Measurements from ENCODE around the gene IFNGR1.
A peak's percentile ranks its signal among the peaks of the same experiment; 100 is the strongest.
"Not testable (repeated sequence)": the region's sequence is repeated elsewhere in the genome, so short reads cannot be mapped to it uniquely, and the experiment has no call there.

IFNGR1 gene

DNA sequence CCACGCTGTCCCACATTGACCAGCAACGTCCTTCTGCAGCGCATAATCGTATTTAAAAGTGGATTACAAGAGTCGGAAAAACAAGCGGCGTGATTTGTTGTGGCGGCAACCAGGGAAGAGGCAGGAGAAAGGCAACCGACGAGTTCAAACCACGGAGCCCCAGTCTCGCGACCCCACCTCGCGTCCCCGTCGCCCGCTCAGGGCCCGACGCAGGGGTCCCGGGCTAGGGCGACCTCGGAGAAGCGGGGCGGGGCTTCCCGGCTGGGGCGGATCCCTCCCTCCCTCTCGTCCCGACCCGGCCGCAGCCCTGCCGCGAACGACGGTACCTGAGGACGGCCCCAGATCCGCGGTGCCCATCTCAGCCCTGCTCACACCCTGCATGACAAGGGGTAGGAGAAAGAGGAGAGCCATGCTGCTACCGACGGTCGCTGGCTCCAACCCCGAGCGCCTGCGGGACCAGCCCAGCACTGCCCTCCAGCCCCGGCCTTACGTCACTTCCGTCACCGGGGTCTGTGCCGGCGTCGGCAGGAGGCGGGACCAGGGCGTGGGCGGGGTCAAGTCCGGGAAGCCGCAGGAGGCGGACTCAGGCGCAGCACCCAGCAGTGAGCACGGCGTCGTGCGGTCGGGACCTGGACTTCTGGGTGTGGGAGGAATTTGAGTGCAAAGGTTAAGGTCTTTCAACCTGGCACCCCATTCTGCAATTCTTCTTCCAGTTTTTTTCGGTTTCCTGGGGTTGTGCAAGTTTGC, at the start of gene IFNGR1:
Gene IFNGR1 (minus strand): TSS at position 469 of the 747 bp plus-strand sequence. CDS start 58 bp downstream, at position 411.
- peak; percentile 95 for DNase-seq

DNA sequence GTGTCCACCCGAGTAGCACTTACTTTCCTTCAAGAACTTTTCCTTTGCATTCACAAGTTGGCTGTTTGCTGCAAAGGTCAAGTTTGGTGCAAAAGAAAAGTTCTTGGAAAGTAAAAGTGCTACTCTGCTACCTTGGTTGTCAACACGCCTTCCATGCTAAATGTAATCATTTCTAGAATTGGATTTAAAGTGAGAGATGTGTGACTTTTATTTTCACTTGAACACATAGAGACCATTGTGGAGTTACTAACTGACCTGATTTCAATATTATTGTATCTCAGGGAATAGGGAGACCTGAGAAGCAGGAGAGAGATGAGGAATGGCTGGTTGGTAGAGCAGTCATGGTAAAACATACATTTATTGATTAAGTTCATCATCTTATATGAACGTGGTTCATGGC, 49.7 kb upstream of the IFNGR1 start:
- no peak for DNase-seq

DNA sequence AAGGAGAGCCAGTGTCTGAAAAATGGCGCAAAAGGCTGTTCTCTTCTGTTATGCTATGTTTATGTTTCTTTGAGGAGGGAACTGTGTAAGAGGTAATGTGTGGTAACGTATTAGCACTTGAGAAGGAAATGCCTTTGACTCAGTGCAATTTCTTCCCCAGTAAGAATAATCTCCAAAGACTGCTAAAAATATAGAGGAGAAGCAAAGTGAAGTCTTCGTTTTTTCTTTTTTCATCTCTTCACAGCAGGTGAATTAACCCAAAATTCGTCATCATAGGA, 47.1 kb upstream of the IFNGR1 start:
- no peak for DNase-seq

DNA sequence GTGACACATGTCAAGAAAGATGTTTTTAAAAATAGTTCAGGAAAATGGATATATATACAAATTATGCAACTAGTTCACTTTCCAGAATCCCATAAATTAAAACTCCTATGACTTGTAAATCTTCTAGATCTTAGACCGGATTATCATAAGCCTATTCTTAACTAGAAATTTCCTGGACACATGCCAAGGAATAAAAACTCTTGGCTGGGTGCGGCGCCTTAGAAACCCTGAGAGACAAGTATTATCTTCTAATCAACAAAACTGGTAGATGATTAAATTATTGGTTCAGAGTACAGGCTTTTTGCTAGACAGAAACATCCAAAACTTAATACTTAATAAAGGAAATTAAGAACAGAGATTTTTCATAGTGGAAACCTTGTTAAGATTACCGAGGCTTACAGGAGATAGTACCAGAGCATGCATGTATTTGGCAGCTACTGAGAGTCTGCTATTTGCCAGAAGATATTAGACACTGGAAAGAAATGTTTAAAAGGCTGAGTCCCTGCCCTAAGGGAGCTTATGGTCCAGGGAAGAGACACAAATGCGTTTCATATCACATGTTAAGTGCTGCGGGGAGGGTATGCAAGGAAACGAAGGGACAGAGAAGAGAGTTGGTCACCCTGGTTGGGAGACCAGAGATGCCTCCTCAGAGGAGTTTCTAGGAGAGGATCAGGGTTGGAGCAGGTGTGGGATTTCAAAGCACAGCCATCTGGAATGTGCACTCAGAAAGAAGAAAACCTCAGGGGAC, 46.5 kb upstream of the IFNGR1 start:
- DNase-seq: no peak

DNA sequence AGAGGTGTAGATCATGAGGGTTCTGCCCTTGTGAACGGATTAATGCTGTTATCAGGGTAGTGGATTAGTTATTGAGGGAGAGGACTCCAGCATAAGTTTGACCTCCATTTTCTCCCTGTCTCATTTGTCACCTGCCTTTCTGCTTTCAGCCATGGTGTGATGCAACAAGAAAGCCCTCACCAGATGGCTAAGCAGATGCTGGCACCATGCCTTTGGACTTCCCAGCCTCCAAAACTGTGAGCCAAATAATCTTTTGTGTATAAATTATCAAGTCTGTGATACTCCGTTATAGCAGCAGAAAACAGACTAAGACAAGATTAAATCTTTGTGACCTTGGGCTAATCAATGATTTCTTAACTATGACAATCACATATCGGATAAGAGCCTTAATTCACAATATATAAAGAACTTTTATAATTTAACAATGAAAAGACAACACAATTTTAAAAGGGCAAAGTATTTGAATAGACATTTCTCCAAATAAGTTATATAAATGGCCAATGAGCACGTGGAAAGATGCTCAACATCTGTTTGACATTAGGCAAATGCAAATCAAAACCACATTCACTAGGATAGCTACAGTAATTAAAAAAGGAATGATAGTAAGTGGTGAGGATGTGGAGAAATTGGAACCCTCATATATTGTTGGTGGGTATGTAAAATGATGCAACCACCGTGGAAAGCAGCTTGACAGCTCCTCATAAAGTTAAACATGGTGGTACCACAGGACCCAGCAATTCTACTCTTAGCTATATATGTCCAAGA, 45.3 kb upstream of the IFNGR1 start:
- DNase-seq: no peak

DNA sequence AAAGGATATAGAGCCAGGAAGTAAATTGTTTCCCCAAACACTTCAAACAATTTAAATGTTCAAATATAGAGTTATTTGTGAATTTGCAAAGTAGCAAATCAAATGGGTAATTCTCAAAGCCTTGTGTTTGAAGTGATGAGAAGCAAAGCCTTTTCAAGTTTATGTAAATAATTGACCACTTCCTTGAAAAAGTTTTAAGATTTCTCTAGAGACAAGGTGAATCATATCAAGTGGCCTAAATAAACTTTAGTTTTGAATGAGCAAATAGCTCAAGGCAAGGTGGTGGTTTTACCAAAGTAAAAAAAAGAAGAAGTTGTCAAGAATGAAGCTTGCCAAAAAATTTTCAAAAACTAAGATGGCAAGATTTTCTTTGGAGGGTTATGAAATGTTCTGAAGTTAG, 42.6 kb upstream of the IFNGR1 start:
- no peak for DNase-seq

DNA sequence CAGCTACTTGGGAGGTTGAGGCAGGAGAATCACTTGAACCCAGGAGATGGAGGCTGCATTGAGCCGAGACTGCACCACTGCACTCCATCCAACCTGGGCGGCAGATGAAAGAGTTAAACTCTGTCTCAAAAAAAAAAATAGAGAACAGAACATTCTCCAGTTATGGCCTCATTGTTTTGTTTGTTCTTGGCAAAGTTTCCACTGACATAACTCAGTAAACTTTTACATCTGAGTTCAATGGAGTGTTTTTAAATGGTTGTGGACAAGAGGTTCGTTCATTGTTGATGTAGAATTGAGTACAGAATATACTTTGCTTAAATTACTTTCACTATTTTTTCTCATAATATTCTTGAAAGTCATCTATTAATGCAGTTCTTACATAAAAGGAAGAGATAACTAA, 42.2 kb upstream of the IFNGR1 start:
- DNase-seq: no peak

DNA sequence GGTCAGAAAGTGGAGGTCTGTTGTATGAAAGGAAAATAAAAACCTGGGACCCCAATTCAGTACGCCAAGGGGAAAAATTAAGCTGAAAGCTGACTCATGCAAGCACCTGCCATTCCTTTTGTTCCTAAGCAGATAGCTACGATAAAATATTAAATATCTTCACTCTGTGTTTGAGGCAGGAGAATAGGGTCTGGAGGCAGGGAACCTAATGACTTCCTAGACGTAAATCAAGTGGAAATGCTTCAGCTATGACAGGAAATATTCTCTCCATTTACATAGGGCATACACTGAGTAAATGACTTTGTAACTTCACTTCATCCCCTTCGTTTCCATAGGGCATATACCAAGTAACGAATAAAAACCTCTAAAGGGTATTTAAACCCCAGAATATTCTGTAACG, 41.0 kb upstream of the IFNGR1 start:
- no peak for DNase-seq

DNA sequence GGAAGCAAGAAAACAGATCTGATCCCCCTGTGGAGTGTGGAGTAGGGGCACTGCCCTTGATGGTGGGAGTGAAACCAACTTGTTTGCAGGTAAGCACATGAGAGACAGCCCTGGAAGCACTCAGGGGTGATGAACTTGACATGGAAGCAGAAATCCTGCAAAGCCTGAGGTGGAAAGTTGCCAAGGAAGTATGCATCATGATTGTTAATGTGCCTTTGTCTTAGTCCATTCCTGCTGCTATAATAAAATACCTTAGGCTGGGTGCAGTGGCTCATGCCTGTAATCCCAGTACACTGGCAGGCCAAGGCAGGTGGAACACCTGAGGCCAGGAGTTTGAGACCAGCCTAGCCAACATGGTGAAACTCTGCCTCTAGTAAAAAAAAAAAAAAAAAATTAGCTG, 40.2 kb upstream of the IFNGR1 start:
- no peak for DNase-seq

DNA sequence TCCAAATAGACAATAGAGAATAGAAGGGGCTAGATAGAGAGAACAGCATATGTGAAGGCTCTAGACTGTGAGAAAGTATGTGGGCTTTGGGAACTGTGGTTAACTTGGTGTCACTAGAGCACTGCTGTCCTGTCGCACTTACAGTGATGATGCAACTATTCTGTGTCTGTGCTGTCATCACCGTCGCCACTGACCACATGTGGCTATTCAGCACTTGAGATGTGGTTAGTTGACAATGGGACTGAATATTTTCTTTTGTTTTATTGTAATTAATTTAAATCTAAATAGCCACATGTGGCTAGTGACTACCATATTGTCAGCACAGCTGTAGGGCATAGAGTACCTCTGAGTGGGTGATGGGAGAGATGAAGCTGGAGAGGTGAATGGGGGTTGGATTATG, 39.0 kb upstream of the IFNGR1 start:
- no peak for DNase-seq

DNA sequence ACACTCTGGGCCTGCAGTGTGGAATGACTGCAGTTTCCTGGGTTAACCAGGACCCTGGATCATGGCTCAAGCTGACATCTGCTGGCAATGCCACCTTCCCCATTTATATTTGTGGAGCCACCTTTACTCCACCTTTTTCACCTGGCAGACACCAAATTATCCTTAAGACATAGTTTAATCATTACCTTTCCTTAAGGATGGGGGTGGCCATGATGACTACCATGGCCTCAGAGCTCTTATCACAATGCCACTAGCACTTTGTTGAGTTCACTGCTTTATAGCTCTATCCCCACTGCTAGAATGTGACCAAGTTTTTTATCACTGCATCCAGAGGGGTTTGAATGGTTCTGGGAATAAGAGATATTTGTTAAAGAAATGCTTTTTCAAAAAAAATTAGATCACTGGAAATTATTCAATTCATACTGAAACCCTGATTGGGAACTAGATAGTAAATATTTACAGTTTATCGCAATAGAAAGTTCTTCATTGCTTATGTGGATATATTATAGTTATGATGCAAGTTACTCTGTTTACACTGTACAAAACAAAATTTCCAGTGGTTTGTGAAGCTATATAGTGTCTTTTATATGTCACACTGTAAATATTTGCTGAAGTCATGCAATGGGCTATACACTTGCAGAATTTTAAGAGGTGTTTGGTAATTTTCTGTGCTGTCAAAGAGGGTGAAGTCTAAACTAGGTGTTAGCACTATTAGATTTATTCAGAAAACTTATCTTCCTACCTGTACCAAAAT, 37.3 kb upstream of the IFNGR1 start:
- no peak for DNase-seq

DNA sequence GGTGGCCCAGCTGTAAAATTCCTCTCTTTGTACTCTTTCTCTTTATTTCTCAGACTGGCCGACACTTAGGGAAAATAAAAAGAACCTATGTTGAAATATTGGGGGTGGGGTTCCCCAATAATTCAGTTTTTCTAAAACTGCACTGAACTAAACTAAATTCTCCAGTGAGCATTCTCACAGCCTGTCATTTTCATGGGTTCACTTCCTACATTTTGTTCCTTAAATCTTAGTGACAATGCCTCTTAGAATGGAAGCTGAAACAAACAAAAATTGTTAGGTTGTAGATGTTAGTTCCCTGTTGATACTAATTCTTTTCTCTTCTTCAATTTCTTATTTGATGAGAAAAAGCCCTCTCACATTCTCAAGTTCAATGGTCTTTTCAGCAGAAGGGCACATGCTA, 35.8 kb upstream of the IFNGR1 start:
- DNase-seq: no peak

DNA sequence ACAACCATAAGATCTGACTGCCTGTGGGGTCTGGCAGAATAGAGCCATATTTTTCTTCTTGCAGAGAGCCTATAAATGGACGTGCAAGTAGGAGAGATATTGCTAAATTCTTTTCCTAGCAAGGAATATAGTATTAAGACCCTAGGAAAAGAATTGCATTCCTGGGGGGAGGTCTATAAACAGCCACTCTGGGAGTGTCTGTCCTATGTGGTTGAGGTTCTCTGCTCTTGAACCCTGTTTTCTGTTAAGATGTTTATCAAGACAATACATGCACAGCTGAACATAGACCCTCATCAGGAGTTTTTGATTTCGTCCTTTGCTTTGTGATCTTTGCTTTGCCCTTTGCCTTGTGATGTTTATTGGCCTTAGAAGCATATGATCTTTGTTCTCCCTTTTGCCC, 35.2 kb upstream of the IFNGR1 start:
- DNase-seq: not testable (repeated sequence)

DNA sequence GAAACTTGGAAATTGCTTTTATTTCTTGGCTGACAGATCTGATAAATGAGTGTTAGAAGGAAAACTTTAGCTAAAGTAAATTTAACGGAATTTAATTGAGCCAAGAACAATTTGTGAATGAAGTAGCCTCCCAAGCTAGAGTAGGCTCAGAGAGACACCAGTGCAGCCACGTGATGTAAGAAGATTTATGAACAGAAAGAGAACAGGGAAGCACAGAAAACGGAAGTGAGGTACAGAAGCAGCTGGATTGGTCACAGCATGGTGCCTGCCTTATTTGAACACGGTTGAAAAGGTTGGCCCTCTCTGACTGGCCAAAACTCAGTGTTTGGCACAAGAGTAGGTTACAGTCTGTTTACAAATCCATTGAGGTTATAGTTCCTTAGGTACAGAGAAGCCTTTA, 29.5 kb upstream of the IFNGR1 start:
- DNase-seq: no peak

DNA sequence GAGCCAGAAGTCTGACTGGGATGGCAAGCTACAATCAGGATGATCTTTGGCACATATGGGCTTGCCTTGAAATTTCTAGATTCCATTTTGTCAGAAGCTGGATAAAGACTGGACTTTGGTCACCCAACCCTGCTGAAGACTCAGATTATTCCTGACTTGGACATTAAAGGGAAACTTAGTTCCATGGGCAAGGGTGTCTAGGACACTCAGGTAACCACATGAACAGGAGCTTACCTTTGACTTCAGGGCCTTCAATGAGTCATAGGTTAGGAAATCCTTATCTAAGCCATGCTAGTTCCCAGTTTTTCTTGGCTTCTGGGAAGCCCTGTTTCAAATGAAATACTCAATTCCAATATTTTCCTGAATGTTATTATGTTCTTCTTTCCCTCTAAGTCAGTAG, 28.5 kb upstream of the IFNGR1 start:
- DNase-seq: no peak

DNA sequence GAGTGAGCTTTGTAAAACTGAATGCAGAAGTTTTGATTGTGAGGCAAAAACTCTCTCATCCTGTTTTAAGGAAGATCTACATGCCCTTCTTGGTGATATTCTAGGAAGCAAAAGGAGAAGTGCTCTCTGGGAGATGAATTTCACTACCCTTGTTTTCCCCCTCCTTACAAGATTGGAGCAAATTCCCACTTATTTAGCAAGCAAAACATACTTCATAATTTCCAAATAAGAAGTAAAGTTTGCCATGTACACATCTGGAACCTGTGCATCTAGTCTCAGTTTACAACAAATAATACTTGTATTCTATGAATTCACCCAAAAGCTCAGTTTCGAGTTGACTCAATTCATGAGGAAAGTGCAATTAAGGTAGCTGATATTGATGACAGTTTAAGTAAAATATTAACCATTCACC, 27.6 kb upstream of the IFNGR1 start:
- no peak for DNase-seq

DNA sequence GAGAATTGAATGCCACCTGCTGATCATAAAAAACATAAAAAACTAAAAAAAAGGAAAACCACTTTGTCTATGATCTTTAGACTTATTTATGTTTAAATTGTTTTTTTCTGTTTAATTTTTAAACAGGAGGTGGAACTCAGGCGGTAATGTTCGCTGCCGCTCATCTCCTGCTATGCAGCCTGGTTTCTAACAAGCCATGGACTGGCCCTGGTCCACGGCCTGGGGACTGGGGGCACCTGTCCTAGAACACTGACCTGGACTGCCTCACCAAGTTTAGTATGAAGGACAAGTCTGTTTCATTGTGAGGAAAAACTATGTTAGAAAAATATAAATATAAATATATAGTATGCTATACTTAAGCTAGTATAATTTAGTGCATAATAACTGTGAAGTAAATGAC, 27.0 kb upstream of the IFNGR1 start:
- DNase-seq: no peak

DNA sequence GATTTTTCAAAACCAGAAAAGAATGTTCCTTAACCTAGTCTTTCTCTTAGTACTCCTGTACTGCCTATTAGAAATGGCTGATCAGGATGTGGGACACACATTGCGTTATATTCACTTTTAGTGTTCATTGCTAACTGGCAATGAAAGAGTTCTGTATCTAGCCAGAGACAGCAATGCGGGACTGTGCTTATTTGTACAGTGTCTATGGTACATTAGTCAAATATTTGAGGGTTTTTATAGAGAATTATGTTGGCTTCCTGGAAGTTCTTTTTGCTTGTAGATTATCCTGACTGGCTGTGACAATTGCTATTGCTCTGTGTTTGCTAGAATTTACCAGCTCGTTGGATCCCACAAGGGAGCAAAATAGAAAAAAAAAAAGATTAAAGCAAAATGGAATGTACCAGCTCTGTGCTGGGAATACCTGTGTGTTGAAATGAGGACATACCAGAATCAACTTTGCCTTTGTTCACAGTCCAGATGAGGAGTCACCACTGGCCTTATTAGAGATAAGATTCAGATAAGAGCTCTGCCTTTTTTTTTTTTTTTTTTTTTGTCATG, 22.4 kb upstream of the IFNGR1 start:
- DNase-seq: no peak

DNA sequence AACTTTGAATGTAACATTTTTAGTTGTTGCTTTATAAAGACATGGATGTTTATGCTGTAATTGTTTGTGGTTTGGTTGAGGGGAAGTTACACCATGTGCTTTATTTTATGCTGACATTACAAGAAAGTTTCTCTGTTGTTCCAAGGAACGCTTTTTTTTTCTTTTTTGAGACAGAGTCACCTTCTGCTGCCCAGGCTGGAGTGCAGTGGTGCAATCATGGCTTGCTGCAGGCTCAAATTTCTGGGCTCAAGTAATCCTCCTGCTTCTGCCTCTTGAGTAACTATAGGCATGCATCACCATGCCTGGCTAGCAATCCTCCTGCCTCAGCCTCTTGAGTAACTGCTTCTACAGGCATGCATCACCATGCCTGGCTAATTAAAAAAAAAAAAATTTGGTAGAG, 21.0 kb upstream of the IFNGR1 start:
- no peak for DNase-seq

DNA sequence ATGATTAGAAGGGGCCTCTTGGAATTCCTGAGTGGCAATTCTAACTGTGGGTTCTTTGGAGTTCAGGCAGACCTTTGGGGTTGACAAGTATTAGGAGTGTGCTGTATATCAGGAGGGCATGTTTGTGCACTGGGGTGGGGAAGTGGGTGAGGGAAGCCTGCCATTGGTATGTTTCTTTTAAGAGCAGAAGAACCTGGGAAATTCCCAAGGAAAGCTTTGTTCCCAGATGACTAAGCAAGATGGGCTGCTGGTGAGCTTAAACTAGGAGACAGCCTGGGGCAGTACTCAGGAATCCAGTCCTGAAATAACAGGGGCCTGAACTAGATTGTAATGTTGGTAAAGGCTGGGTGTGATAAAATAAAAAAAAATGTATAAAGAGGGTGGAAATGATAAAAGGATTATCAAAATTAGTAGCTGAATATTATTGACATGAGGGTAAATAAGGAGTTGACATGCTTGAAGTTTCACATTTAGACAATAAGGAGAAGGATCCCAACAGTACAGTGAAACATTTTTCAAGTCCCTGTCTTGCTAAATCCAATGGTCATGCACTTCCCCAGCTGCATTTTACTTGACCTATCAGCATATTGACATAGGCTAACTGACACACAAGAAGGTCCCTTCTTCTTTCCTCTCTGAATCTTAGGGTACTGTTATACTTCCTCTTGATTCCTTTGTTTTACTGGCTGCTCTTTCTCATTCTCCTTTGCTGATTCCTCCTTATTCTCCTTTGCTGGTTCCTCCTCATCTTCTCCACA, 18.4 kb upstream of the IFNGR1 start:
- DNase-seq: no peak

DNA sequence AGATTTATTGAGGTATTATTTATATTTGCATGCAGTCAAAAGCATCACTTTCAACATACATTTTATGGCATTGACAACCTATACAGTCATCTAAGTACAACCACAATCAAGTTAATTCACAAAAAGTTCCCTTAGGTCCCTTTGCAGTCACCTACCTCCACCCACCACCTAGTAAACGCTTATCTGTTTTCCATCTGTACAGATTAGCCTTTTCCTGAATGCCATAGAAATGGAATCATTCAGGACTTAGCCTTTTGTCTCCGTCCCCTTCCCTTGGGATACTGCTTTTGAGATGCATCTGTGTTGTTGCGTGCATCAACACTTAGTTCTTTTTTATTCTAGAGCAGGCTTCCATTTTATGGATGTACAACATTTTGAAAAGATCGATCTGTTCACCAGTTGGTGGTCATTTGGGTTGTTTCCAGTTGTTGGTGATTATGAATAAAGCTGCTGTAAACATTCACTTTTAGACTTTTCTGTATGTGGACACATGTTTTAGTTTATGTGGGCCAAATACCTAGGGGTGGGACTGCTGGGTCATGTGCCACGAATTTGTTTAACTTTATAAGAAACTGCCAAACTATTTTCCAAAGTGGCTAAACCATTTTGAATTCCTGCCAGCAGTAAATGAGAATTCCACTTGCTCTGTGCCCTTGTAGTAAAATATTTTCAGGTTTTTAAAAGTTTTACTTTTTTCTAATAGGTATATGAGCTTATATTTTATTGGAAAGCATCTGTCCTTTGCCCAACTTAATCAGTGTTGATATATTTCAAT, 17.6 kb upstream of the IFNGR1 start:
- no peak for DNase-seq

All from CD4-positive, alpha-beta T cell treated with Interleukin-12 subunit alpha and Interleukin-12 subunit beta, for 1 hour (primary cell).